SJCRH30 (cell line): ENCODE data around the gene NEUROG1. TPM values are rescaled to one million over a fixed set of nuclear protein-coding genes. Genes with fewer than 3 reads are reported as not detected.
A peak's percentile ranks its signal among the peaks of the same experiment; 100 is the strongest.

ENCODE experiments used
- DNase-seq, 2 experiments: peaks; one replicate each; pipeline ENCODE4 v3.0.0-alpha.2; 2015 to 2020
- H3K27ac ChIP-seq: fragments of 250-450 bp; sonication (Bioruptor Pico); 2 replicates; pipeline ENCODE4 v1.5.1; 2020; ENCODE audit warnings: mild to moderate bottlenecking, moderate library complexity
- H3K27me3 ChIP-seq: fragments of 250-450 bp; sonication (Bioruptor Pico); 2 replicates; pipeline ENCODE4 v1.5.1; 2020; ENCODE audit warnings: mild to moderate bottlenecking, moderate library complexity
- H3K36me3 ChIP-seq: fragments of 250-450 bp; sonication (Bioruptor Pico); 2 replicates; pipeline ENCODE4 v1.5.1; 2020; ENCODE audit warnings: mild to moderate bottlenecking, moderate library complexity
- H3K4me1 ChIP-seq: fragments of 250-450 bp; sonication (Bioruptor Pico); 2 replicates; pipeline ENCODE4 v1.5.1; 2020; ENCODE audit warnings: mild to moderate bottlenecking, moderate library complexity
- H3K4me3 ChIP-seq: fragments of 250-450 bp; sonication (Bioruptor Pico); 2 replicates; pipeline ENCODE4 v1.5.1; 2020; ENCODE audit warnings: mild to moderate bottlenecking, moderate library complexity
- H3K9me3 ChIP-seq: fragments of 250-450 bp; sonication (Bioruptor Pico); replicated peaks from 2 replicates; pipeline ENCODE4 v1.5.1; 2020; ENCODE audit warnings: mild to moderate bottlenecking, moderate library complexity
- total RNA-seq: library from RNA; depleted of rRNA; stranded (reverse); fragments of >200 nt; shearing (Covaris generic); gene quantifications from 2 replicates; pipeline ENCODE4 v1.2.3, GENCODE V29; 2014; rRNA removed

NEUROG1 gene
- not detected in 2 replicates for total RNA-seq

DNA sequence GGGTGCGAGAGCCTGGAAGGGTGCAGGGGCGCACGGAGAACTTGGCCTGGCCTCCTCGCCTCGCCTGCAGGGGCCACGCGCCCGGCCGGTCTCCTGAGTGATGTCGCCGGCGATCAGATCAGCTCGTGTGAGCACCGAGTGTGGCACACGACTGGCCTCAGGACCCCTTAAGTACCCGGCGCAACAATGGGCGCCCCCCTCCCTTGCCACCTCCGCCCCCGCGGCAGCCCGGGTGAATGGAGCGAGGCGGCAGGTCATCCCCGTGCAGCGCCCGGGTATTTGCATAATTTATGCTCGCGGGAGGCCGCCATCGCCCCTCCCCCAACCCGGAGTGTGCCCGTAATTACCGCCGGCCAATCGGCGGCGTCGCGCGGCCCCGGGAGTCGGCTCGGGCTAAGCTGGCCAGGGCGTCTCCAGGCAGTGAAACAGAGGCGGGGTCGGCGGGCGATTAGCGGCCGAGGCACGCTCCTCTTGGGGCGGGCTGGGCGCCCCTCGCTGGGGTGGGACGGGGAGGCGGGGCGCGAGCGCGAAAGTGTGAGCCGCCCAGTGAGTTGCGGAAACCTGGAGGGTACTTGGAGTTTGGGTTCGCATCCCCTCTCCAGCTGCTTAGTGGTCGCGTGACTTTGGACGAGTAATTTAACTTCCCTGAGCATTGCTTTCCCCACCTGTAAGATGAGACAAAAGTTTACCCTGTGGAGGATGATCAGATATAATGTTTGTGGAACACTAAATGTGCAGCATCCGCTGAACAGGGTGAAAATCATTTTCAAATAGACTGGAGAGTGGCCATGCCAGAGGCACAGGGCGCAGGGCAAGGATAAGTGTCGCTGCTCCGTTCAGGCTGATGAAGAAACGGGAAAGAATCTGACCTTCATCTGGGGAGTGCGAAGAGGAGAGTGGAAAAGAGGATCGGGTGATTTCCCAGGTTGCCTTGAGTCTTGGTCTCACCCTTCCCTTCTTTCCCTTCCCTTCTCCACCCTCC is at the start of gene NEUROG1:
NEUROG1 (minus strand) TSS at position 145 of the 982 bp plus-strand sequence. CDS start 274 bp downstream, outside the sequence.
- no peaks in the 10 kb centered on the region for H3K9me3 ChIP-seq
- no peak for DNase-seq
- no peaks in the 10 kb centered on the region for H3K36me3 ChIP-seq
- H3K27me3 ChIP-seq = 0 out of 2 replicates have a peak, but pooled peaks cover 4% of the 10 kb centered on the region
- H3K27ac ChIP-seq = no peak within 1 kb of the TSS
- no peaks in the 10 kb centered on the region for H3K4me1 ChIP-seq
- H3K4me3 ChIP-seq = no peak within 1 kb of the TSS

GRCh38 chr5:135584918-135585317 is 49.2 kb upstream of the NEUROG1 start:
- peaks cover 11% of the 10 kb centered on the region; the same call in 1 of the 2 replicates for H3K27me3 ChIP-seq

GRCh38 chr5:135584276-135584675 is 48.5 kb upstream of the NEUROG1 start:
- peaks cover 11% of the 10 kb centered on the region; the same call in 1 of the 2 replicates for H3K27me3 ChIP-seq
- H3K9me3 ChIP-seq = no peaks in the 10 kb centered on the region

More at GRCh38 chr5:135584918-135585317, 49.2 kb upstream of the NEUROG1 start:
- Histone ChIP-seq H3K4me1 (no peaks in the 10 kb centered on the region), H3K36me3 (no peaks in the 10 kb centered on the region), H3K9me3 (no peaks in the 10 kb centered on the region), H3K4me3 (no peak overlapping the region), H3K27ac (no peak overlapping the region)
- DNase-seq = no peak

DNA sequence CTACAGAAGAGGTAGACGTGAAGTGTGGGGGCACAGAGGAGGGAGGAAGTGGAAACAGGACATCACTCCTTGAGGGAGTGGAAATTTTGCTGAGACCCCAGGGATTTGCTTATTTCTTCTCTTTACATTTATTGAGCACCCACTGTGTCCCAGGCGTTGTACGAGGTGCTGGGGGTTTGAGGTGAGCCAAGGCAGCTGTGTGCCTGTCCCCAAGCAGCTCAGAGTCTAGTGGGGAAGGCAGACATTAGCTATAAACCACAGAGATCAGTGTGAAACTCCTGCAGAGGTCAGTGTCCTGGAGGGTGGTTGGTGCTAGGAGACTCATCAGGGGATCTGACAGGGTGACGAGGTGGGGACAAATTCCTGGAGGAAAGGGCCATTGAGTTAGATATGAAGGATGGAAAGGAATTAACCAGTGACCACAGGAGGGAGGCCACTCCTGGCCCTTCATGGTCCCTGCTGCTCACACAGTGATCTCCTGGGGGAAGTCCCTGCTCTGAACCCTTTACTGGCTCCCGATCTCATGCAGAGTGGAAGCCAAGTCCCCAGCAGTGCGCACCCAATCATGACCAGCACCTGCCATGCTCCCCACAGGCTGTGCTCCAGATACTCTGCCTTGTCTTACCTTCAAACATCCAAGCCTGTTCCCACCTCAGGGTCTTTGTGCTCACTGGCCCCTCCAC is 46.5 kb upstream of the NEUROG1 start:
- H3K27ac ChIP-seq = no peak overlapping the region
- H3K4me1 ChIP-seq = no peaks in the 10 kb centered on the region
- DNase-seq = no peak
- H3K27me3 ChIP-seq = peaks cover 11% of the 10 kb centered on the region; the same call in 1 of the 2 replicates
- H3K36me3 ChIP-seq = no peaks in the 10 kb centered on the region
- H3K4me3 ChIP-seq = no peak overlapping the region
- no peaks in the 10 kb centered on the region for H3K9me3 ChIP-seq

More at GRCh38 chr5:135584276-135584675, 48.5 kb upstream of the NEUROG1 start:
- H3K4me1 ChIP-seq = no peaks in the 10 kb centered on the region
- H3K36me3 ChIP-seq = no peaks in the 10 kb centered on the region
- no peak overlapping the region for H3K27ac ChIP-seq
- DNase-seq = no peak
- no peak overlapping the region for H3K4me3 ChIP-seq

- no peaks in the 10 kb centered on the region for H3K36me3 ChIP-seq
- DNase-seq = no peak
- H3K4me1 ChIP-seq = no peaks in the 10 kb centered on the region
- H3K27me3 ChIP-seq = 0 out of 2 replicates have a peak, but pooled peaks cover 4% of the 10 kb centered on the region
- H3K4me3 ChIP-seq = no peak within 1 kb of the TSS
- no peaks in the 10 kb centered on the region for H3K9me3 ChIP-seq
- no peak within 1 kb of the TSS for H3K27ac ChIP-seq
Measured at GRCh38 chr5:135578685-135579341, 43.0 kb upstream of the NEUROG1 start, which contains the start of gene CXCL14. CXCL14 (minus strand) TSS chr5:135578991; CDS start chr5:135578778, 213 bp downstream.

- Histone ChIP-seq H3K36me3 (no peaks in the 10 kb centered on the region), H3K27me3 (0 out of 2 replicates have a peak, but pooled peaks cover 4% of the 10 kb centered on the region), H3K9me3 (no peaks in the 10 kb centered on the region), H3K27ac (no peak overlapping the region), H3K4me3 (no peak overlapping the region), H3K4me1 (no peaks in the 10 kb centered on the region)
- DNase-seq = no peak
Measured at GRCh38 chr5:135578305-135578684, 42.5 kb upstream of the NEUROG1 start.

- H3K36me3 ChIP-seq = no peaks in the 10 kb centered on the region
- H3K4me1 ChIP-seq = no peaks in the 10 kb centered on the region
- no peak overlapping the region for H3K4me3 ChIP-seq
- H3K27me3 ChIP-seq = 0 out of 2 replicates have a peak, but pooled peaks cover 4% of the 10 kb centered on the region
- H3K27ac ChIP-seq = no peak overlapping the region
- DNase-seq = no peak
- H3K9me3 ChIP-seq = no peaks in the 10 kb centered on the region
Measured at GRCh38 chr5:135577421-135577820, 41.7 kb upstream of the NEUROG1 start.

- H3K4me1 ChIP-seq = peaks cover 3% of the 10 kb centered on the region; the same call in 1 of the 2 replicates
- H3K27me3 ChIP-seq = no peaks in the 10 kb centered on the region
- H3K36me3 ChIP-seq = no peaks in the 10 kb centered on the region
- no peak overlapping the region for H3K27ac ChIP-seq
- no peaks in the 10 kb centered on the region for H3K9me3 ChIP-seq
- no peak overlapping the region for H3K4me3 ChIP-seq
- no peak for DNase-seq
Measured at GRCh38 chr5:135576075-135576599, 40.4 kb upstream of the NEUROG1 start.

- H3K4me3 ChIP-seq = no peak overlapping the region
- no peak for DNase-seq
- peaks cover 6% of the 10 kb centered on the region; the same call in 1 of the 2 replicates for H3K4me1 ChIP-seq
- no peak overlapping the region for H3K27ac ChIP-seq
- H3K9me3 ChIP-seq = no peaks in the 10 kb centered on the region
- no peaks in the 10 kb centered on the region for H3K27me3 ChIP-seq
- no peaks in the 10 kb centered on the region for H3K36me3 ChIP-seq
Measured at GRCh38 chr5:135574493-135574892, 38.7 kb upstream of the NEUROG1 start.

GRCh38 chr5:135571902-135572301 is 36.1 kb upstream of the NEUROG1 start:
- Histone ChIP-seq H3K27me3 (no peaks in the 10 kb centered on the region), H3K36me3 (no peaks in the 10 kb centered on the region), H3K27ac (no peak overlapping the region), H3K9me3 (no peaks in the 10 kb centered on the region), H3K4me1 (peaks cover 6% of the 10 kb centered on the region; the same call in 1 of the 2 replicates), H3K4me3 (no peak overlapping the region)
- no peak for DNase-seq

- peaks cover 6% of the 10 kb centered on the region; the same call in 1 of the 2 replicates for H3K4me1 ChIP-seq
- H3K4me3 ChIP-seq = no peak overlapping the region
- no peaks in the 10 kb centered on the region for H3K27me3 ChIP-seq
- no peaks in the 10 kb centered on the region for H3K9me3 ChIP-seq
- no peaks in the 10 kb centered on the region for H3K36me3 ChIP-seq
- H3K27ac ChIP-seq = no peak overlapping the region
- peak; percentile 64 to 69 for DNase-seq
Measured at GRCh38 chr5:135571066-135571609, 35.4 kb upstream of the NEUROG1 start.

DNA sequence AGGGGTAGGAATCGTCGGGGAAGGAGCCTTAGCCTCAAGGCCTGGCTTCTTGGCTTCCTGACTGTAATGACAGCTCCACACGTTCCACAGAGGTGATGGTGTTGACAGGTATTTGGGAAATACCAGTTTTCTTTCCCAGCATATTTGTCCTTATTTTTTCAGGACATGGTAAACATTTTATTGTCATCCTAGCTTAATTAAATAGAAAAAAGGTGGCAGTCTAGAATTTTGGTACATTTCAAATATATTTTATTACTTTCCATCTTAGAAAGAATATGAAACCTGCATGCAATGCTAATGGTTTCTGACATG is 34.6 kb upstream of the NEUROG1 start:
- peaks cover 6% of the 10 kb centered on the region; the same call in 1 of the 2 replicates for H3K4me1 ChIP-seq
- H3K27ac ChIP-seq = no peak overlapping the region
- H3K4me3 ChIP-seq = no peak overlapping the region
- H3K36me3 ChIP-seq = no peaks in the 10 kb centered on the region
- DNase-seq = no peak
- no peaks in the 10 kb centered on the region for H3K27me3 ChIP-seq
- no peaks in the 10 kb centered on the region for H3K9me3 ChIP-seq

- DNase-seq = peak; percentile 46 to 68
Measured at GRCh38 chr5:135569755-135570452, 34.1 kb upstream of the NEUROG1 start.

More at GRCh38 chr5:135569755-135570452, 34.1 kb upstream of the NEUROG1 start:
- no peaks in the 10 kb centered on the region for H3K27me3 ChIP-seq
- H3K27ac ChIP-seq = no peak overlapping the region
- peaks cover 6% of the 10 kb centered on the region; the same call in 1 of the 2 replicates for H3K4me1 ChIP-seq
- no peak overlapping the region for H3K4me3 ChIP-seq
- H3K9me3 ChIP-seq = no peaks in the 10 kb centered on the region
- no peaks in the 10 kb centered on the region for H3K36me3 ChIP-seq
